SK-N-SH treated with all-trans-retinoic acid at 6 μM for 48 hours (cell line): ENCODE data around the gene PEPD.

Experiments
- ATAC-seq: fragments of 200-7000 bp; cut with Tn5 transposase; 3 replicates; pipeline ENCODE4 v1.9.1; 2020; ENCODE audit warnings: mild to moderate bottlenecking, moderate library complexity
- ARNTL ChIP-seq: fragments of 450-650 bp; formaldehyde crosslinking; IDR thresholded peaks from 2 replicates; pipeline ENCODE4 v1.5.0; 2020; ENCODE audit warnings: low read depth, mild to moderate bottlenecking, moderate library complexity, borderline replicate concordance
- BACH2 ChIP-seq: fragments of 250-450 bp; sonication (Bioruptor Pico); IDR thresholded peaks from 2 replicates; pipeline ENCODE4 v1.9.0; 2021; ENCODE audit warnings: mild to moderate bottlenecking, borderline replicate concordance
- CSDC2 ChIP-seq: fragments of 250-450 bp; sonication (Bioruptor Pico); IDR thresholded peaks from 2 replicates; pipeline ENCODE4 v1.5.0; 2020; ENCODE audit warnings: mild to moderate bottlenecking, moderate library complexity
- CSRNP3 ChIP-seq: fragments of 250-450 bp; sonication (Bioruptor Pico); IDR thresholded peaks from 2 replicates; pipeline ENCODE4 v1.5.1; 2021; ENCODE audit warnings: mild to moderate bottlenecking, moderate library complexity
- ESRRG ChIP-seq: fragments of 250-450 bp; sonication (Bioruptor Pico); IDR thresholded peaks from 2 replicates; pipeline ENCODE4 v1.6.1; 2021; ENCODE audit warnings: mild to moderate bottlenecking
- GLIS3 ChIP-seq: fragments of 250-450 bp; sonication (Bioruptor Pico); IDR thresholded peaks from 2 replicates; pipeline ENCODE4 v1.5.0; 2020; ENCODE audit warnings: mild to moderate bottlenecking, moderate library complexity
- ISL1 ChIP-seq: fragments of 250-450 bp; sonication (Bioruptor Pico); IDR thresholded peaks from 2 replicates; pipeline ENCODE4 v2.1.2; 2022; ENCODE audit warnings: mild to moderate bottlenecking, moderate library complexity
- OSR1 ChIP-seq: fragments of 250-450 bp; sonication (Bioruptor Pico); IDR thresholded peaks from 2 replicates; pipeline ENCODE4 v1.8.0; 2022; ENCODE audit warnings: moderate library complexity, mild to moderate bottlenecking, inconsistent platforms
- PATZ1 ChIP-seq: fragments of 250-450 bp; sonication (Bioruptor Pico); IDR thresholded peaks from 2 replicates; pipeline ENCODE4 v1.8.0; 2020; ENCODE audit warnings: mild to moderate bottlenecking, moderate library complexity, borderline replicate concordance
- PPARA ChIP-seq: fragments of 250-450 bp; sonication (Bioruptor Pico); IDR thresholded peaks from 2 replicates; pipeline ENCODE4 v1.5.0; 2020; ENCODE audit warnings: mild to moderate bottlenecking, borderline replicate concordance
- SNAI2 ChIP-seq: fragments of 250-450 bp; sonication (Bioruptor Pico); IDR thresholded peaks from 2 replicates; pipeline ENCODE4 v1.5.0; 2020; ENCODE audit warnings: mild to moderate bottlenecking, moderate library complexity
- TCF4 ChIP-seq: fragments of 250-450 bp; sonication (Bioruptor Pico); IDR thresholded peaks from 2 replicates; pipeline ENCODE4 v1.8.0; 2021; ENCODE audit warnings: mild to moderate bottlenecking, moderate library complexity, borderline replicate concordance
- TOX ChIP-seq: fragments of 250-450 bp; sonication (Bioruptor Pico); IDR thresholded peaks from 2 replicates; pipeline ENCODE4 v1.8.0; 2021; ENCODE audit warnings: mild to moderate bottlenecking, moderate library complexity, borderline replicate concordance
- ZC3H10 ChIP-seq: fragments of 250-450 bp; sonication (Bioruptor Pico); IDR thresholded peaks from 2 replicates; pipeline ENCODE4 v1.5.1; 2021; ENCODE audit warnings: mild to moderate bottlenecking, moderate library complexity
- ZFP30 ChIP-seq: fragments of 450-650 bp; formaldehyde crosslinking; IDR thresholded peaks from 2 replicates; pipeline ENCODE4 v1.5.0; 2022; ENCODE audit warnings: mild to moderate bottlenecking, moderate library complexity
- ZNF565 ChIP-seq: fragments of 450-650 bp; formaldehyde crosslinking; conservative IDR thresholded peaks from 2 replicates; pipeline ENCODE4 v1.5.0; 2020; ENCODE audit warnings: low read depth, mild to moderate bottlenecking, moderate library complexity
- ZNF70 ChIP-seq: fragments of 450-650 bp; formaldehyde crosslinking; IDR thresholded peaks from 2 replicates; pipeline ENCODE4 v1.5.0; 2020; ENCODE audit warnings: mild to moderate bottlenecking, moderate library complexity
- ZNF8 ChIP-seq: fragments of 450-650 bp; formaldehyde crosslinking; IDR thresholded peaks from 2 replicates; pipeline ENCODE4 v1.5.0; 2020; ENCODE audit warnings: mild to moderate bottlenecking, moderate library complexity
- TF ChIP-seq, protein P1 (sequence below): fragments of 250-450 bp; sonication (Bioruptor Pico); IDR thresholded peaks from 2 replicates; pipeline ENCODE4 v1.5.0; 2020; ENCODE audit warnings: mild to moderate bottlenecking, moderate library complexity
- TF ChIP-seq, protein P2 (sequence below): fragments of 250-450 bp; sonication (Bioruptor Pico); IDR thresholded peaks from 2 replicates; pipeline ENCODE4 v1.5.1; 2020; ENCODE audit warnings: low read depth, mild to moderate bottlenecking, moderate library complexity

Gene PEPD

GRCh38 chr19:33519416-33519815 lies 2.2 kb downstream of the PEPD start:
- ATAC-seq, result no peak
- no peak for TF ChIP-seq PPARA (CRISPR knock-in tag)
- TF ChIP-seq ESRRG (CRISPR knock-in tag), result no peak
- no peak for TF ChIP-seq ZC3H10 (CRISPR knock-in tag)

- ATAC-seq, result no peak
- TF ChIP-seq, protein P1, sequence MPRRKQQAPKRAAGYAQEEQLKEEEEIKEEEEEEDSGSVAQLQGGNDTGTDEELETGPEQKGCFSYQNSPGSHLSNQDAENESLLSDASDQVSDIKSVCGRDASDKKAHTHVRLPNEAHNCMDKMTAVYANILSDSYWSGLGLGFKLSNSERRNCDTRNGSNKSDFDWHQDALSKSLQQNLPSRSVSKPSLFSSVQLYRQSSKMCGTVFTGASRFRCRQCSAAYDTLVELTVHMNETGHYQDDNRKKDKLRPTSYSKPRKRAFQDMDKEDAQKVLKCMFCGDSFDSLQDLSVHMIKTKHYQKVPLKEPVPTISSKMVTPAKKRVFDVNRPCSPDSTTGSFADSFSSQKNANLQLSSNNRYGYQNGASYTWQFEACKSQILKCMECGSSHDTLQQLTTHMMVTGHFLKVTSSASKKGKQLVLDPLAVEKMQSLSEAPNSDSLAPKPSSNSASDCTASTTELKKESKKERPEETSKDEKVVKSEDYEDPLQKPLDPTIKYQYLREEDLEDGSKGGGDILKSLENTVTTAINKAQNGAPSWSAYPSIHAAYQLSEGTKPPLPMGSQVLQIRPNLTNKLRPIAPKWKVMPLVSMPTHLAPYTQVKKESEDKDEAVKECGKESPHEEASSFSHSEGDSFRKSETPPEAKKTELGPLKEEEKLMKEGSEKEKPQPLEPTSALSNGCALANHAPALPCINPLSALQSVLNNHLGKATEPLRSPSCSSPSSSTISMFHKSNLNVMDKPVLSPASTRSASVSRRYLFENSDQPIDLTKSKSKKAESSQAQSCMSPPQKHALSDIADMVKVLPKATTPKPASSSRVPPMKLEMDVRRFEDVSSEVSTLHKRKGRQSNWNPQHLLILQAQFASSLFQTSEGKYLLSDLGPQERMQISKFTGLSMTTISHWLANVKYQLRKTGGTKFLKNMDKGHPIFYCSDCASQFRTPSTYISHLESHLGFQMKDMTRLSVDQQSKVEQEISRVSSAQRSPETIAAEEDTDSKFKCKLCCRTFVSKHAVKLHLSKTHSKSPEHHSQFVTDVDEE (CRISPR knock-in tag), result no peak
- TF ChIP-seq PATZ1 (CRISPR knock-in tag) (no peak), ZNF70 (CRISPR knock-in tag) (no peak), ZFP30 (CRISPR knock-in tag) (no peak), CSDC2 (no peak), GLIS3 (CRISPR knock-in tag) (no peak)
Observed at GRCh38 chr19:33518541-33518940, 3.0 kb downstream of the PEPD start.

- TF ChIP-seq PPARA (CRISPR knock-in tag), result no peak
- no peak for TF ChIP-seq OSR1 (CRISPR knock-in tag)
- TF ChIP-seq BACH2, result no peak
- no peak for TF ChIP-seq ZNF70 (CRISPR knock-in tag)
- no peak for TF ChIP-seq ARNTL (CRISPR knock-in tag)
- no peak for TF ChIP-seq TCF4 (CRISPR knock-in tag)
- TF ChIP-seq SNAI2 (CRISPR knock-in tag), result no peak
- TF ChIP-seq ISL1 (CRISPR knock-in tag), result no peak
- TF ChIP-seq, protein P2, sequence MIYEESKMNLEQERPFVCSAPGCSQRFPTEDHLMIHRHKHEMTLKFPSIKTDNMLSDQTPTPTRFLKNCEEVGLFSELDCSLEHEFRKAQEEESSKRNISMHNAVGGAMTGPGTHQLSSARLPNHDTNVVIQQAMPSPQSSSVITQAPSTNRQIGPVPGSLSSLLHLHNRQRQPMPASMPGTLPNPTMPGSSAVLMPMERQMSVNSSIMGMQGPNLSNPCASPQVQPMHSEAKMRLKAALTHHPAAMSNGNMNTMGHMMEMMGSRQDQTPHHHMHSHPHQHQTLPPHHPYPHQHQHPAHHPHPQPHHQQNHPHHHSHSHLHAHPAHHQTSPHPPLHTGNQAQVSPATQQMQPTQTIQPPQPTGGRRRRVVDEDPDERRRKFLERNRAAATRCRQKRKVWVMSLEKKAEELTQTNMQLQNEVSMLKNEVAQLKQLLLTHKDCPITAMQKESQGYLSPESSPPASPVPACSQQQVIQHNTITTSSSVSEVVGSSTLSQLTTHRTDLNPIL (CRISPR knock-in tag), result no peak
- ATAC-seq, result no peak
Observed at GRCh38 chr19:33517922-33518321, 3.7 kb downstream of the PEPD start.

GRCh38 chr19:33515921-33516320 lies 5.7 kb downstream of the PEPD start:
- ATAC-seq, result no peak
- no peak for TF ChIP-seq GLIS3 (CRISPR knock-in tag)
- TF ChIP-seq ZNF565 (CRISPR knock-in tag), result no peak
- TF ChIP-seq ARNTL (CRISPR knock-in tag), result no peak
- no peak for TF ChIP-seq ZNF70 (CRISPR knock-in tag)
- TF ChIP-seq, all 23 proteins: peak for 0

DNA sequence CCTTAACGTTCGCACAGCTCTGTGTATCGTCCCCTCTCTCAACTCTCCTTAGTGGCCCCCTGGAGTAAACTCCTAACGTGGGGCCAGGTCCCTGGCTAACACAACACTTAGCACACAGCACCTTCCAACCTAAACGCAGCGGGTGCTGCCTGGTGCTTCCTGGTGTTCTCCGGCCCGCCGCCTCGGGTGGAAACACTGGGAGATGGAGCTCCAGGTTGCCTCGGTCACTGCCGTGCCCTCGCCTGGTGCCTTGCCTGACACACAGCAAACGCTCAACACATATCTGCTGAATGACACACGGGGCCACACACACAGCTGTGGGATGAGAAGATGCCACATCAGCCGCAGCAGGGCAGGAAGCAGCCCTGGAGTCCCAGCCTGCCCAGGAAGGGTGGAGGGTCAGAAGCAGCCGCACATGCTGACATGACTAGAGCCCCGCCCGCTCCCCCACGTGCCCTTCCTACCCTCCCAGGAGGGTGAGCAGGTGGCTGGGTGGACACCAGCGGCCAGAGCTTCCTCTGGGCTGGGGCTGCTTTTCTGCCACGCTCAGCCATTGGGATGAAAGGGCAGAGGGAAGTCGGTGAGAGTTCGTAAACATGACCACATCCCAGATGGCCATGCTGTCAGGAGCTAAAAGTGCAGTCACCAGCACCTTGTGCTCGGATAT lies 6.6 kb downstream of the PEPD start:
- ATAC-seq, result no peak
- TF ChIP-seq BACH2 (no peak), ISL1 (CRISPR knock-in tag) (no peak), ZNF70 (CRISPR knock-in tag) (no peak), PPARA (CRISPR knock-in tag) (no peak), ESRRG (CRISPR knock-in tag) (no peak), TOX (CRISPR knock-in tag) (no peak), CSRNP3 (CRISPR knock-in tag) (no peak), TCF4 (CRISPR knock-in tag) (no peak), CSDC2 (no peak), ZNF8 (CRISPR knock-in tag) (no peak), ZFP30 (CRISPR knock-in tag) (no peak), ARNTL (CRISPR knock-in tag) (no peak), ZC3H10 (CRISPR knock-in tag) (no peak), SNAI2 (CRISPR knock-in tag) (no peak), GLIS3 (CRISPR knock-in tag) (no peak)
- TF ChIP-seq, protein P2 (CRISPR knock-in tag), result no peak
- TF ChIP-seq, protein P1 (CRISPR knock-in tag), result no peak
